GM19193 (cell line): Measurements from ENCODE around the gene APOC4.
"Not testable (repeated sequence)": the region's sequence is repeated elsewhere in the genome, so short reads cannot be mapped to it uniquely, and the experiment has no call there.

ENCODE experiments used
- POLR2A ChIP-seq: IDR thresholded peaks from 4 replicates; pipeline ENCODE4 v1.6.1; 2011; ENCODE audit not compliant: insufficient read depth, insufficient read length; ENCODE audit errors: extremely low read depth

The APOC4 gene

GRCh38 chr19:44912854-44913253 lies 29.2 kb upstream of the APOC4 start:
- no peak for TF ChIP-seq POLR2A

GRCh38 chr19:44914433-44915206 lies 27.4 kb upstream of the APOC4 start, which contains the start of gene APOC1:
Gene APOC1, plus strand, starts transcription at chr19:44914608. Its CDS starts 284 bp downstream, at chr19:44914892.
- not testable (repeated sequence) for TF ChIP-seq POLR2A

GRCh38 chr19:44924243-44924725 lies 17.8 kb upstream of the APOC4 start:
- no peak for TF ChIP-seq POLR2A

- TF ChIP-seq POLR2A: no peak
Measured at GRCh38 chr19:44925114-44925891, 16.7 kb upstream of the APOC4 start.

GRCh38 chr19:44927746-44928145 lies 14.3 kb upstream of the APOC4 start:
- no peak for TF ChIP-seq POLR2A

GRCh38 chr19:44930088-44930487 lies 11.9 kb upstream of the APOC4 start:
- no peak for TF ChIP-seq POLR2A

- no peak for TF ChIP-seq POLR2A
Measured at GRCh38 chr19:44931541-44931940, 10.5 kb upstream of the APOC4 start.

GRCh38 chr19:44939668-44940067 lies 2.4 kb upstream of the APOC4 start:
- no peak for TF ChIP-seq POLR2A

DNA sequence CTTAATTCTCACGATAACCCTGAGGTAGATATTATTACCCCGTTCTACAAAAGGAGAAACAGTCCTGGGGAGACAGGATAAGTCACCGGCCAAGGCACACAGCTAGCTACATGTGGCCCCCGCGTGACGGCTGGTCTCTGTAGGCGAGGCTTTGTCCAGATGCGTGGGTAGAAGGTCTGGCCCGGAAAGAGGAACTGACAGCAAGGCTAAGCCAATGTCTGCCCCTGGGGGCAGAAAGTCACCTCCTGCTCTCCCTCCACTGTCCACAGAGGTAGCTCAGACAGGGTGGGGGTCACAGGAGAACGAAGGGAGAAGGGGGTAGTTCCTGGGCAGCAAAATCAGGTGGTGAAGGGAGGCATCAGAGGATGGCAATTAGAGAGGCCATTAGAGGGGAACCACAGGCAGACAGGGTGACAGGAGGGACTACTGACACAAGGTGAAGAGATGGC lies 1.8 kb downstream of the APOC4 start:
- TF ChIP-seq POLR2A: peak; percentile 32

- TF ChIP-seq POLR2A: no peak
Measured at GRCh38 chr19:44947041-44947581, 5.1 kb downstream of the APOC4 start.

DNA sequence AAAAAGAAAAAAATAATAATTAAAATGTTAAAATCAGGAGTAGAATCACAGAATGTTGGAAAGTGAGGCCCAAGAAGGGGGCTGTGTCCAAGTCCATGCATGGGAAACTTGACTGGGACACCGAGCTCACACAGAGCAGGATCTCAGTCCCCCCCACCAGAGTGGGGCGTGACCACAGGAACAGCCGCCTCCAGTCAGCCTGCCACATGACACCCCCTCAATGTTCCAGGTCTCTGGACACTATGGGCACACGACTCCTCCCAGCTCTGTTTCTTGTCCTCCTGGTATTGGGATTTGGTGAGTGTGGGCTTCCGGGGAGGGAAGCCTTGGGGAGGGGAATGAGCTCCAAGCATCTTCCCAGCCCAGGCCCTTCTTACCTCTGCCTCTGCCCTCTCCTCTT lies 6.2 kb downstream of the APOC4 start:
- TF ChIP-seq POLR2A: no peak

GRCh38 chr19:44948763-44949374 lies 6.8 kb downstream of the APOC4 start:
- no peak for TF ChIP-seq POLR2A

GRCh38 chr19:44949550-44949949 lies 7.5 kb downstream of the APOC4 start:
- no peak for TF ChIP-seq POLR2A

DNA sequence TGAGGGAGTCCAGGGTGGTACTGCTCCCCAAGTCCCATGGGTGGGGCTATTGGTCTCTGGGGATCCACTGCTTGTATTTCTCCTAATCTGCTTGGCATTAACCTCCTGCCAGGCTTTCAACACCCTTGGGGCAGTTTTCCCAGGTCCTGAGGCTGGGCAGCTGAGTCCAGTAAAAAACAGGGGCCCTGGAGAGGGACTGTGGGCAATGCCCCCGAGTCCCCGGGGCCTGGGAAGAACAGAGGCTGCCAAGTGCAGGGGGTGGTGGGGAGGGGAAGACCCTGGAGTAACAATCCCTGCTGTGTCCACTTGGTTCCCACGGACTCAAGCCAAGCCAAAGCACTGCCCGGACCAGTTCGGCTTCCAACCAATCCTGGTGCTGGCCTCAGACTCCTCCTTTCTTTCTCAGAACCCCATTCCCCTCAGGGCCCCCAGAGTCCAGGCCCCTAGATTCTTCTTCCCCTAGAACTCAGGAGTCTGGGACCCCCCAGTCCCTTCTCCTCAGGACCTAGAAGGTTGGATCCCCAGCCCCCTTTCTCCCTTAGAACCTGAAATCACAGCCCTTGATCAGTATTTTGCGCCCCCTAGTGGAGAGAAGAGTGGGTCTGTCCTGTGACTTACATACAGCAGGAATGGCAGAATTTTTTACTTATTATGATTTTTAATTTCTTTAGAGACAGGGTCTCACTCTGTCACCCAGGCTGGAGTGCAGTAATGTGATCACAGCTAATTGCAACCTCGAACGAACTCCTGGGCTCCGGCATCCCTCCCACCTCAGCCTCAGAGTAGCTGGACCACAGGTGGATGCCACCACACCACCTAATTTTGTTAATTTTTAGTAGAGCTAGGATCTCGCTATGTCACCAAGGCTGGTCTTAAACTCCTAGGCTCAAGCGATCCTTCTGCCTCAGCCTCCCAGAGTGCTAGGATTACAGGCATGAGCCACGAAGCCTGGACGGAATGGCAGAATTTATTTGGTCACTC lies 9.4 kb downstream of the APOC4 start:
- no peak for TF ChIP-seq POLR2A

DNA sequence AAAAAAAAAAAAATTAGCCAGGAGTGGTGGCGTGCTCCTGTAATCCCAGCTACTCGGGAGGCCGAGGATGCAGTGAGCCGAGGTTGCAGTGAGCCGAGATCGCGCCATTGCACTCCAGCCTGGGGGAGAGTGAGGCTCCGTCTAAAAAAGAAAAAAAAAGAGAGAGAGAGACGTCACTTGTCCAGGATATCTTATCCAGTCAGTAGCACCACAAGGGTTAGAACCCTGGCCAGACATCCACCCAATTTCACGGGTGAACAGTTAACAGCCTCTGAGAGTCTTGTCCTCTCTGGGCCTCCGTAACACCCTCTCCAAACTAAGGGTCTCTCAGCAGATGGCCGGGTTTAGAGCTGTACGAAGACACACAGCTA lies 12.2 kb downstream of the APOC4 start:
- no peak for TF ChIP-seq POLR2A
